ENCODE results near the gene ATF5. TPM values are rescaled to one million over a fixed set of nuclear protein-coding genes. Genes with fewer than 3 reads are reported as not detected.

Gene ATF5
- total RNA-seq, 1 experiment from 2014 or later = 64.0 TPM

DNA sequence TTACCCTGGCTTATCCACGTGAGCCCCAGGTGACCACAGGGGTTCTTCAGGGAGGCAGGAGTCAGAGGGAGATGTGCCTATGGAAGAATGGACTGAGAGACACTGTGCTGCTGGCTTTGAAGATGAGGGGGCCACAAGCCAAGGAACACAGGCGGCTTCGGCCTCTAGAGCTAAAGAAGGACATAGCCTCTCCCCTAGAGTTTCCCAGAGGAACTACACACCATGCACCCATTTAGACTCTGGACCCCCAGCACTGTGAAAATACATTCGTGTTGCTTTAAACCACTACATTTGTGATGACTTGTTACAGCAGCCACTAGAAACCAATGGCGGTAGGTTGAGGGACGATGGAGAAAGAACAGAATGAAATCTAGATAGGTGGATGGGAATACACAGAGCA is 13.7 kb upstream of the ATF5 start:
- Histone ChIP-seq H3K36me3 (ENCODE audit: control insufficient read depth, insufficient read depth, low read length) (peaks cover 14% of the 10 kb centered on the region), H3K4me1 (peaks cover 30% of the 10 kb centered on the region), H3K27me3 (replicated peaks; ENCODE audit: control insufficient read depth, insufficient read depth, low read length) (no peaks in the 10 kb centered on the region), H3K4me3 (ENCODE audit: low read depth, low read length) (no peak overlapping the region), H3K9me3 (0 out of 2 replicates have a peak, but pooled peaks cover 3% of the 10 kb centered on the region)
- Mint-ChIP-seq H3K9me3 (ENCODE audit: unreplicated experiment) (no peaks in the 10 kb centered on the region), H3K27me3 (ENCODE audit: insufficient read depth, unreplicated experiment) (no peaks in the 10 kb centered on the region), H3K36me3 (ENCODE audit: insufficient read depth, unreplicated experiment) (peaks cover 97% of the 10 kb centered on the region), H3K27ac (ENCODE audit: unreplicated experiment) (no peak overlapping the region), H3K4me3 (ENCODE audit: unreplicated experiment) (no peak overlapping the region), H3K4me1 (ENCODE audit: low read depth, unreplicated experiment) (peaks cover 36% of the 10 kb centered on the region)
- ChIA-PET POLR2A (no interaction called here), CTCF (no interaction called here)
- BruUV-seq (replicated peaks) = no TSS peak
- TF ChIP-seq, protein P1, sequence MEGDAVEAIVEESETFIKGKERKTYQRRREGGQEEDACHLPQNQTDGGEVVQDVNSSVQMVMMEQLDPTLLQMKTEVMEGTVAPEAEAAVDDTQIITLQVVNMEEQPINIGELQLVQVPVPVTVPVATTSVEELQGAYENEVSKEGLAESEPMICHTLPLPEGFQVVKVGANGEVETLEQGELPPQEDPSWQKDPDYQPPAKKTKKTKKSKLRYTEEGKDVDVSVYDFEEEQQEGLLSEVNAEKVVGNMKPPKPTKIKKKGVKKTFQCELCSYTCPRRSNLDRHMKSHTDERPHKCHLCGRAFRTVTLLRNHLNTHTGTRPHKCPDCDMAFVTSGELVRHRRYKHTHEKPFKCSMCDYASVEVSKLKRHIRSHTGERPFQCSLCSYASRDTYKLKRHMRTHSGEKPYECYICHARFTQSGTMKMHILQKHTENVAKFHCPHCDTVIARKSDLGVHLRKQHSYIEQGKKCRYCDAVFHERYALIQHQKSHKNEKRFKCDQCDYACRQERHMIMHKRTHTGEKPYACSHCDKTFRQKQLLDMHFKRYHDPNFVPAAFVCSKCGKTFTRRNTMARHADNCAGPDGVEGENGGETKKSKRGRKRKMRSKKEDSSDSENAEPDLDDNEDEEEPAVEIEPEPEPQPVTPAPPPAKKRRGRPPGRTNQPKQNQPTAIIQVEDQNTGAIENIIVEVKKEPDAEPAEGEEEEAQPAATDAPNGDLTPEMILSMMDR (IDR thresholded peaks at IDR 0.05; ENCODE audit: insufficient read depth in 1 of 2, low read depth in 1 of 2, low read length in 1 of 2, severe bottlenecking in 1 of 2, unreplicated experiment in 1 of 2) = no peak
- DNase-seq = no peak
- intact Hi-C loops (cut with micrococcal nuclease; ENCODE audit: unreplicated experiment) = no loop called here

DNA sequence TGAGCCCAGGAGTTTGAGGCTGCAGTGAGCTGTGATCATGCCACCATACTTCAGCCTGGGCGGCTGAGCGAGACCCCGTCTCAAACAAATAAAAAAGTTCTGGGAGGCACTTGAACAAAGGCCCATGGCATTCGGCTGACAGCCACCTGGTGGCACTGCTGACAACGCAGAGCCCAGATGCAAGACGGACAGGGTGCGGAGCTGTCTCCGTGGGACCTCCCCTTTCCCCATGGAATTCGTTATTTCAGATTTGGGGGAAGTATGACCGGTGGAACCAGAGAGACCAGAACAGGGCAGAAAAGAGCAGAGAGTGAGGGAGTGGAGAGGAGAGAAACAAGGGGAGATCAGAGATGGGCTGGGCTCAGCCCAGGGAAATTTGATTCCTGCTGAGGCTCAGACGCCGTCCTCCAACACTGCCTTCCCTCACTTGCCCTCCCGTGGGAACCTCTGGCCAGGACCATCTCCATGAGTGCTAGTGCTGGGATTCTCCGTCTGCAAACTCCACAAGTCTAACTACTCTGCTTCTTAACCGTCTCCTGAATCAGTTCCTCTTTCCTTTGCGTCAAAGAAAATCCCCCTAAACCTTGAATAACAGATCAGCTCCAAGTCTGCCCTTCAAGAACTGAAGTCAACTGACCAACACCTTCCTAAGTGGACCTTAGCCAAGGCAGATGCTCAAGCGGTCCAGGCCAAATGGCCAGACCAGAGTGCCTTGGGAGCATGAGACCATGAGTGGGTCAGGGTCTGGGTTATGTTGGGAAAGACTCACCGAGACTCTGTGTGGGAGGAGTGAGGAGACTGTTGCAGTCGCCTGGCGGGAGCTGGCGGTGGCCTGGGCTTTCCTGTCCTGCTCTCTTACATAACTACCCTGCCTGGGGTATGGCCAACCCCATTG is 11.9 kb upstream of the ATF5 start:
- H3K36me3 ChIP-seq (ENCODE audit: control insufficient read depth, insufficient read depth, low read length) = peaks cover 12% of the 10 kb centered on the region
- H3K4me1 ChIP-seq = peaks cover 22% of the 10 kb centered on the region
- H3K27me3 ChIP-seq (replicated peaks; ENCODE audit: control insufficient read depth, insufficient read depth, low read length) = no peaks in the 10 kb centered on the region
- TF ChIP-seq, protein P1 (IDR thresholded peaks at IDR 0.05; ENCODE audit: insufficient read depth in 1 of 2, low read depth in 1 of 2, low read length in 1 of 2, severe bottlenecking in 1 of 2, unreplicated experiment in 1 of 2) = no peak
- ChIA-PET POLR2A (no interaction called here), CTCF (interaction anchor here (0.7 kb wide), 1 partner anchor 27 kb away, joined by 3 read pairs; no protein-coding TSS in a partner anchor)
- H3K4me1 Mint-ChIP-seq (ENCODE audit: low read depth, unreplicated experiment) = peaks cover 26% of the 10 kb centered on the region
- no peak overlapping the region for H3K27ac Mint-ChIP-seq (ENCODE audit: unreplicated experiment)
- no peak overlapping the region for H3K4me3 Mint-ChIP-seq (ENCODE audit: unreplicated experiment)
- H3K4me3 ChIP-seq (ENCODE audit: low read depth, low read length) = no peak overlapping the region
- intact Hi-C loops (cut with micrococcal nuclease; ENCODE audit: unreplicated experiment) = no loop called here
- no peaks in the 10 kb centered on the region for H3K9me3 Mint-ChIP-seq (ENCODE audit: unreplicated experiment)
- peaks cover 98% of the 10 kb centered on the region for H3K36me3 Mint-ChIP-seq (ENCODE audit: insufficient read depth, unreplicated experiment)
- H3K9me3 ChIP-seq = 0 out of 2 replicates have a peak, but pooled peaks cover 3% of the 10 kb centered on the region
- no TSS peak for BruUV-seq (replicated peaks)
- H3K27me3 Mint-ChIP-seq (ENCODE audit: insufficient read depth, unreplicated experiment) = no peaks in the 10 kb centered on the region
- peak in 1 of 2 experiments; percentile 41 for DNase-seq

DNA sequence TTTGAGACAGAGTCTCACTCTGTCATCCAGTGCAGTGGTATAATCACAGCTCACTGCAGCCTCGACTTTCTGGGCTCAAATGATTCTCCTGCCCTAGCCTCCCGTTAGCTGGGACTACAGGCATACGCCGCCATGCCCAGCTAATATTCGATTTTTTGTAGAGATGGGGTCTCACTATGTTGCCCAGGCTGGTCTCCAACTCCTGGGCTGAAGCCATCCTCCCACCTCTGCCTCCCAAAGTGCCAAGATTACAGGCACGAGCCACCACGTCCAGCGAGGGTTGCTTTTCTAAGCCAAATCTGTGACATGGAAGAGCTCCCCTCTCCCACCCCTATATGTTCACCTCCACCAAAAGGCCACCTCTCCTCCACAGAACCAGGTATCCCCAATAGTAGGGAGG is 10.9 kb upstream of the ATF5 start:
- no peaks in the 10 kb centered on the region for H3K9me3 Mint-ChIP-seq (ENCODE audit: unreplicated experiment)
- TF ChIP-seq, protein P1 (IDR thresholded peaks at IDR 0.05; ENCODE audit: insufficient read depth in 1 of 2, low read depth in 1 of 2, low read length in 1 of 2, severe bottlenecking in 1 of 2, unreplicated experiment in 1 of 2) = no peak
- ChIA-PET POLR2A (no interaction called here), CTCF (no interaction called here)
- Histone ChIP-seq H3K9me3 (0 out of 2 replicates have a peak, but pooled peaks cover 3% of the 10 kb centered on the region), H3K36me3 (ENCODE audit: control insufficient read depth, insufficient read depth, low read length) (peaks cover 12% of the 10 kb centered on the region), H3K4me1 (peaks cover 12% of the 10 kb centered on the region), H3K4me3 (ENCODE audit: low read depth, low read length) (no peak overlapping the region), H3K27me3 (replicated peaks; ENCODE audit: control insufficient read depth, insufficient read depth, low read length) (no peaks in the 10 kb centered on the region)
- H3K4me1 Mint-ChIP-seq (ENCODE audit: low read depth, unreplicated experiment) = peaks cover 20% of the 10 kb centered on the region
- intact Hi-C loops (cut with micrococcal nuclease; ENCODE audit: unreplicated experiment) = no loop called here
- no peaks in the 10 kb centered on the region for H3K27me3 Mint-ChIP-seq (ENCODE audit: insufficient read depth, unreplicated experiment)
- DNase-seq = no peak
- BruUV-seq (replicated peaks) = no TSS peak
- H3K27ac Mint-ChIP-seq (ENCODE audit: unreplicated experiment) = no peak overlapping the region
- H3K4me3 Mint-ChIP-seq (ENCODE audit: unreplicated experiment) = no peak overlapping the region
- H3K36me3 Mint-ChIP-seq (ENCODE audit: insufficient read depth, unreplicated experiment) = peaks cover 96% of the 10 kb centered on the region

All from Caco-2 (cell line).